AG09319 (cell line): ENCODE results near the gene SPARCL1.
A peak's percentile ranks its signal among the peaks of the same experiment; 100 is the strongest.

Experiments used
- DNase-seq: peaks from one replicate; pipeline ENCODE4 v3.0.0-alpha.2; 2010; ENCODE audit warnings: low read depth; ENCODE audit errors: extremely low read depth
- TF ChIP-seq, protein P1 (sequence below): IDR thresholded peaks from 2 replicates; pipeline ENCODE4 v1.5.1; 2011; ENCODE audit warnings: low read depth, mild to moderate bottlenecking, inconsistent platforms, low read length, moderate library complexity

Gene SPARCL1

GRCh38 chr4:87566276-87566675 lies 37.1 kb upstream of the SPARCL1 start:
- TF ChIP-seq, protein P1, sequence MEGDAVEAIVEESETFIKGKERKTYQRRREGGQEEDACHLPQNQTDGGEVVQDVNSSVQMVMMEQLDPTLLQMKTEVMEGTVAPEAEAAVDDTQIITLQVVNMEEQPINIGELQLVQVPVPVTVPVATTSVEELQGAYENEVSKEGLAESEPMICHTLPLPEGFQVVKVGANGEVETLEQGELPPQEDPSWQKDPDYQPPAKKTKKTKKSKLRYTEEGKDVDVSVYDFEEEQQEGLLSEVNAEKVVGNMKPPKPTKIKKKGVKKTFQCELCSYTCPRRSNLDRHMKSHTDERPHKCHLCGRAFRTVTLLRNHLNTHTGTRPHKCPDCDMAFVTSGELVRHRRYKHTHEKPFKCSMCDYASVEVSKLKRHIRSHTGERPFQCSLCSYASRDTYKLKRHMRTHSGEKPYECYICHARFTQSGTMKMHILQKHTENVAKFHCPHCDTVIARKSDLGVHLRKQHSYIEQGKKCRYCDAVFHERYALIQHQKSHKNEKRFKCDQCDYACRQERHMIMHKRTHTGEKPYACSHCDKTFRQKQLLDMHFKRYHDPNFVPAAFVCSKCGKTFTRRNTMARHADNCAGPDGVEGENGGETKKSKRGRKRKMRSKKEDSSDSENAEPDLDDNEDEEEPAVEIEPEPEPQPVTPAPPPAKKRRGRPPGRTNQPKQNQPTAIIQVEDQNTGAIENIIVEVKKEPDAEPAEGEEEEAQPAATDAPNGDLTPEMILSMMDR = no peak
- DNase-seq = no peak

GRCh38 chr4:87565746-87566145 lies 36.6 kb upstream of the SPARCL1 start:
- DNase-seq = no peak
- TF ChIP-seq, protein P1 = no peak

GRCh38 chr4:87560802-87561201 lies 31.6 kb upstream of the SPARCL1 start:
- no peak for DNase-seq
- TF ChIP-seq, protein P1 = no peak

DNA sequence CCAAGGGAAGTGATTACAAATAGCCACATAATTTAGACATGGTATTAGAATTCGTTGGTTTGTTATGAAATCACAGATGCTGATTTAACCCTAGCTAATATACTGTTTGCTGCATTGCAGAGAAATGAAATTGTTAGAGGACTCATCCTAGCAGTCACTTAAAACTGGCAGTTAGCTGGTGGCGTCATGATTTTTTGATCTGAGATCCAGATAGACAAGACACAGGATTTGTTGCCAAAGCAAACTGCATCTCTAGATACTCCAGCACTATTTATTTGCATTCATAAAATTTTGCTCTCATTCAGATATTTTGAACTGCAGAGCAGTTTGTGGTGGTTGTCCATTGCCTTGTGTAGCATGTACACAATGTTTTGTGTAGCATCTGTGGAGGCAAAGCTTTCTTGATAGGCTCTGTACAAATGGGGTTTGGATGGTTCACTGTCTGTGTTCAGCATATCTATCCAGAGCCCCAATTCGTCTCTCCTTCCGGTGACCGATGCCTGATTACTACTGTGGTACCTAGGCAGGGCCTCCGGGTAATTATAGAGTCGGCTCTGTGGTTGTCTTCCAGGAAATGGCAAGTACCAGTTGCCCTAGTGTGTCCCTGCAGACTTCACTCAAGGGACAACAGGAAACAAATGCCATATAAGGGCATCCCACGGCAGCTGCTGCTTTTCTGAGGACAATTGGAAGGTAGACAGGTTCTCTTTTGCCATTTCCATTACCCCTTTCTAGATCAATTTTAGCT lies 30.1 kb upstream of the SPARCL1 start:
- TF ChIP-seq, protein P1 = no peak
- no peak for DNase-seq

GRCh38 chr4:87557348-87557747 lies 28.2 kb upstream of the SPARCL1 start:
- DNase-seq = no peak

DNA sequence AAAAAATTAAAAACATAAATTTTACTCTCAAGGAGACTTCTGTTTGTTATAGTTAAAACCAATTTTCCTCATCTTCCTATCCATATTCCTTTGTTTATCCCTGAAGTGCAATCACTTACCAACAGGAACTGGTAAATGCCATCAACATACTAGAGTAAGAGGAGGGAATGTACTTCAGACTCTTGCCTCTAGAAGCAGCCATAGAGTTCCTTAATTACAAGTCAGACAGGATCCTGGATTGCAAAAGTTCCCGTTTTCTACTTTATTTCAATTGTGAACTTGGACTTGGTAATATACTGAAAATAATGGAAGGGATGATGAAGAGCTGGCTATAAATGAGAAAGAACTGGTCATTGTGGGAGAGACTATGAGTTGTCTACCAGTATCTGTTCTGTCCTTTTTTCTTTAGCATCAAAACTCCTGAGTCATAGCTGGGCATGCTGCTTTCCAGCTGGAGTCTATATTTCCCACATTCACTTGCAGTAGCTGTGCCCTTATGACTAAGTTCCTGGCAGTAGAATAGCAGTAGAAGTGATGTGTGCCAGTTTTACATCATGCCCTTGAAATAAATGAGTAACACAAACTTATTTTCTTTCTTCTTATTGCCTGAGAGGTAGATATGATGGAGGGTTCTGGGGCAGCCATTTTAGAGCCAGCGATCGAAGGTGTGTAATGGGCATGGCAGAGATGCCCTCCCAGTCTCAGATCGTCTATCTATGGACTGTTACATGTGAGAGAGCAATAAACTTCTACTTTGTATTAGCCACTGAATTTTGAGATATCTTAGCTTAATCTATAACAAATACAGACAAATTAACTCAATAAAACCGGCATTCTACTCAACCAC lies 26.8 kb upstream of the SPARCL1 start:
- peak; percentile 16 for DNase-seq
- TF ChIP-seq, protein P1 = no peak

More at GRCh38 chr4:87557348-87557747, 28.2 kb upstream of the SPARCL1 start:
- TF ChIP-seq, protein P1 = no peak

- TF ChIP-seq, protein P1 = no peak
- no peak for DNase-seq
Measured at GRCh38 chr4:87553182-87553581, 24.0 kb upstream of the SPARCL1 start.
